NCI-H526 treated with DMSO at 0.1 percent for 48 hours (cell line): ENCODE data around the gene OR4F16.
"Not testable (repeated sequence)": the region's sequence is repeated elsewhere in the genome, so short reads cannot be mapped to it uniquely, and the experiment has no call there.

Source experiments
- DNase-seq: peaks from one replicate; lab custom pipeline; 2025; lab: John Stamatoyannopoulos, UW

The OR4F16 gene

GRCh38 chr1:686554-686953 lies at the start of gene OR4F16:
OR4F16 (minus strand) TSS chr1:686654; CDS start chr1:686654, 0 bp downstream.
- not testable (repeated sequence) for DNase-seq

GRCh38 chr1:733649-734048 lies 47.2 kb upstream of the OR4F16 start:
- DNase-seq: not testable (repeated sequence)

- DNase-seq: not testable (repeated sequence)
Observed at GRCh38 chr1:727040-727439, 40.6 kb upstream of the OR4F16 start.
